HCT116 (cell line): ENCODE results near the gene LRP1.

Experiments
- CBX3 ChIP-seq: IDR thresholded peaks from 2 replicates; pipeline ENCODE4 v1.6.1; 2012; ENCODE audit warnings: low read depth
- CEBPB ChIP-seq: IDR thresholded peaks from 2 replicates; pipeline ENCODE4 v1.6.1; 2012; ENCODE audit warnings: low read depth
- CTCF ChIP-seq, 3 experiments: fragments of 200-600 bp in 1 of 3; sonication (generic) in 1 of 3; IDR thresholded peaks in 2 of 3; conservative IDR thresholded peaks in 1 of 3; 2 replicates each; pipeline ENCODE4 v1.5.1; 2012 to 2017; ENCODE audit warnings: low read depth in 2 of 3, low read length in 2 of 3, antibody characterized with exemption in 1 of 3, borderline replicate concordance in 1 of 3, control low read depth in 1 of 3, mild to moderate bottlenecking in 1 of 3, mixed read lengths in 1 of 3, mixed run types in 1 of 3, moderate library complexity in 1 of 3; ENCODE audit not compliant: insufficient read depth in 1 of 3
- EZH2 ChIP-seq: fragments of 200-600 bp; sonication (generic); IDR thresholded peaks from 2 replicates; pipeline ENCODE4 v1.6.1; 2017; ENCODE audit warnings: antibody characterized with exemption, mixed run types
- EZH2phosphoT487 ChIP-seq: fragments of 200-600 bp; IDR thresholded peaks from 2 replicates; pipeline ENCODE4 v1.6.1; 2018; ENCODE audit warnings: antibody characterized with exemption, borderline replicate concordance
- POLR2A ChIP-seq: IDR thresholded peaks from 2 replicates; pipeline ENCODE4 v1.7.0; 2011; ENCODE audit warnings: borderline replicate concordance; ENCODE audit not compliant: insufficient read depth, insufficient read length; ENCODE audit errors: extremely low read depth
- POLR2AphosphoS5 ChIP-seq: IDR thresholded peaks from 2 replicates; pipeline ENCODE4 v1.6.1; 2011; ENCODE audit warnings: mild to moderate bottlenecking, low read depth, low read length, moderate library complexity
- RAD21 ChIP-seq: IDR thresholded peaks from 2 replicates; pipeline ENCODE4 v1.6.1; 2012; ENCODE audit warnings: low read depth, mild to moderate bottlenecking
- SP1 ChIP-seq: IDR thresholded peaks from 2 replicates; pipeline ENCODE4 v1.6.1; 2012; ENCODE audit warnings: low read depth
- YY1 ChIP-seq: IDR thresholded peaks from 2 replicates; pipeline ENCODE4 v1.6.1; 2011; ENCODE audit warnings: low read length, low read depth, moderate library complexity, mild to moderate bottlenecking; ENCODE audit not compliant: insufficient replicate concordance; ENCODE audit errors: extremely low read depth
- ZNF274 ChIP-seq: fragments of 200-500 bp; sonication (Bioruptor generic); IDR thresholded peaks from 2 replicates; pipeline ENCODE4 v1.6.1; 2014; ENCODE audit warnings: mild to moderate bottlenecking, low read depth, low read length, inconsistent platforms

GRCh38 chr12:57088354-57089270, 39.7 kb upstream of the LRP1 start, which contains the start of gene NAB2:
- TF ChIP-seq CTCF (IDR thresholded peaks at IDR 0.05 in 2 of 3, conservative IDR thresholded peaks at IDR 0.05 in 1 of 3; ENCODE audit: borderline replicate concordance in 1 of 3, insufficient read depth in 1 of 3, low read depth in 2 of 3, low read length in 2 of 3), result no peak
- TF ChIP-seq ZNF274, result no peak
- TF ChIP-seq CEBPB, result no peak
- no peak for TF ChIP-seq RAD21
- TF ChIP-seq SP1, result no peak
- TF ChIP-seq CBX3, result no peak
- peak; percentile 32 for TF ChIP-seq POLR2AphosphoS5
- TF ChIP-seq POLR2A, result peak; percentile 20
- no peak for TF ChIP-seq EZH2phosphoT487
- TF ChIP-seq YY1, result peak; percentile 4
- TF ChIP-seq EZH2, result no peak
